ENCODE results near the gene FGGY.

DNA sequence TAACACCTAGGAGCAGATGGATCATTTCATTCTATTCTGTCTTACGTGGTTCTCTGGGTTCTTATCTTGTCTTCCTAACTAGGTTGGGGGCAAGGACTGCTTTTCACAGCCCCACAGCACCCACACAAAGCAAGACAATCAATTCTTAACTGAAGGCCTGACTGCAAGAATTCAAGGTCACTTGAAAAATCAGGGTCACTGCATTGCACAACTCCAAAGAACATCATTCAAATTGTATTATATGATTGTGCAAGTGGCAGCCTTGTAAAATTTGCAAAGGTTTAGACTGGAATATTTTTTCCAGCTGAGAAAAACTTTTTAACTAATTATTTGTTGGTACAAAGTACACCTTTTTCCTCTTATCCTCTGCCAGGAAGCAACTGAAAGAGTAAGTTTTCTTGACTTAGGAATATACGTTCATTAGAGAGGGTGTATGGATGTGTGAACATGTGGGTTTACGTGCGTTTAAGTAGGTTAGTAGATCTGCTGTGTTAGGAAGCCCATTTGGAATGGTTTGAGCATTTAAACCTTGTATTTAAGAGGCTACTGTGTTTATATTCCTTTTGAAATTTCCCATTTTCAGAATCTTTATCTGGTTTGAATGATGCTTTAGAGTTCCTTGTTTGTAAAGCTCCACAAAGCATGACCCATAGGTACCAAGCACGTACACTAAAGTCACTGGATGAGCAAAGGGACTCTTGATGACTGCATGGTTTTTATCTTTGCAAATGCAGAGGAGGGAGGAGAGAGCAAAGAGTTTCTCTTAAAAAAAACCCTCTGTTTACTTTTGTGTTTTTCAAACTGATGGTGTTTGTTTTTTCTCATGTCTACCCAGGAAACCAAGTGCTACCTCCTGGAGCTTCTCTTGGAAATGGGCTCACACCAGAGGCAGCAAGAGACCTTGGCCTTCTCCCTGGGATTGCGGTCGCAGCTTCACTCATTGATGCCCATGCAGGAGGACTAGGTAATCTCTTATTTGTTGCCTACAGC is 214.9 kb downstream of the FGGY start:
- TF ChIP-seq, protein P1, sequence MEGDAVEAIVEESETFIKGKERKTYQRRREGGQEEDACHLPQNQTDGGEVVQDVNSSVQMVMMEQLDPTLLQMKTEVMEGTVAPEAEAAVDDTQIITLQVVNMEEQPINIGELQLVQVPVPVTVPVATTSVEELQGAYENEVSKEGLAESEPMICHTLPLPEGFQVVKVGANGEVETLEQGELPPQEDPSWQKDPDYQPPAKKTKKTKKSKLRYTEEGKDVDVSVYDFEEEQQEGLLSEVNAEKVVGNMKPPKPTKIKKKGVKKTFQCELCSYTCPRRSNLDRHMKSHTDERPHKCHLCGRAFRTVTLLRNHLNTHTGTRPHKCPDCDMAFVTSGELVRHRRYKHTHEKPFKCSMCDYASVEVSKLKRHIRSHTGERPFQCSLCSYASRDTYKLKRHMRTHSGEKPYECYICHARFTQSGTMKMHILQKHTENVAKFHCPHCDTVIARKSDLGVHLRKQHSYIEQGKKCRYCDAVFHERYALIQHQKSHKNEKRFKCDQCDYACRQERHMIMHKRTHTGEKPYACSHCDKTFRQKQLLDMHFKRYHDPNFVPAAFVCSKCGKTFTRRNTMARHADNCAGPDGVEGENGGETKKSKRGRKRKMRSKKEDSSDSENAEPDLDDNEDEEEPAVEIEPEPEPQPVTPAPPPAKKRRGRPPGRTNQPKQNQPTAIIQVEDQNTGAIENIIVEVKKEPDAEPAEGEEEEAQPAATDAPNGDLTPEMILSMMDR (IDR thresholded peaks at IDR 0.05 in 4 of 5, conservative IDR thresholded peaks at IDR 0.05 in 1 of 5): no peak
- TF ChIP-seq POLR2A (IDR thresholded peaks at IDR 0.05): no peak
